Measurements from ENCODE around the gene PNCK.

PNCK gene

GRCh38 chrX:153626863-153627674 is 46.5 kb downstream of the PNCK start:
- no peak for DNase-seq (ENCODE audit: low spot score)

- DNase-seq (ENCODE audit: low spot score), result no peak
Observed at GRCh38 chrX:153626025-153626633, 47.5 kb downstream of the PNCK start.

DNA sequence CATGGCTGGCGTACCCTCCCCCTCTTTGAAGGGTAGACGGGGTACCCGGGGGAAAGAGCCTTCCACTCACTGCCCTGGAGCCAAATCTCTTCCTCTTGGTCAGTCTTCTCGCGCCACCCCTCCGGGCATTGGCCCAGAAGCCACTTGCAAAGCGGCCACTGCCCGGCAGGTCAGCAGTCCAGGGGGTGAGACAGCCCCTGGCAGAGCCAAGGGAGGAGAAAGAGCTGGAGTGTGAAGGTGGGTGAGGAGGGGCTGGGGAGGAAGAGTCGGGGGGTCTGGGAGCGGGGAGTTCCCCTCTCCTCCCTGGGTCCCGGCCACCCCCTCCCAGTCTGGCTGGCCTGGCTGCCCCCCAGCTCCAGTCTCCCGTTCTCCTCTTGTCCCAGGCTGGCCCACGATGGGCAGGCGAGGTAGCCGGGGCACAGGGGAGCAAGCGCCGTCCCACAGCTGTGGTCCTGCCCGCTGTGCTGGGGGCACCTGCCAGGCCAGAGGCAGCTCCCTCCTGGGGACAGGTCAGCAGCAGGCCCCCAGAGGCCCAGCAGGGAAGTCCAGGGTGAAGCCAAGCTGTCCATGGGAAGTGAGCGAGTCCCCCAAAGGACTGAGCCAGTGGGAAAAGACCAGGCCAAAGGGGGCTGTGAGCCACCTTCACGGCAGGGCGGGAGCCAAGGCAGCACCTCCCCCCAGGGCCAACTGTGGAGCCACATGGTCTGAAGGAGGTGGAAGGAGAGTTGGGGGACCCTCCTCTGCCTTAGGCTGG is 48.2 kb downstream of the PNCK start:
- no peak for DNase-seq (ENCODE audit: low spot score)

DNA sequence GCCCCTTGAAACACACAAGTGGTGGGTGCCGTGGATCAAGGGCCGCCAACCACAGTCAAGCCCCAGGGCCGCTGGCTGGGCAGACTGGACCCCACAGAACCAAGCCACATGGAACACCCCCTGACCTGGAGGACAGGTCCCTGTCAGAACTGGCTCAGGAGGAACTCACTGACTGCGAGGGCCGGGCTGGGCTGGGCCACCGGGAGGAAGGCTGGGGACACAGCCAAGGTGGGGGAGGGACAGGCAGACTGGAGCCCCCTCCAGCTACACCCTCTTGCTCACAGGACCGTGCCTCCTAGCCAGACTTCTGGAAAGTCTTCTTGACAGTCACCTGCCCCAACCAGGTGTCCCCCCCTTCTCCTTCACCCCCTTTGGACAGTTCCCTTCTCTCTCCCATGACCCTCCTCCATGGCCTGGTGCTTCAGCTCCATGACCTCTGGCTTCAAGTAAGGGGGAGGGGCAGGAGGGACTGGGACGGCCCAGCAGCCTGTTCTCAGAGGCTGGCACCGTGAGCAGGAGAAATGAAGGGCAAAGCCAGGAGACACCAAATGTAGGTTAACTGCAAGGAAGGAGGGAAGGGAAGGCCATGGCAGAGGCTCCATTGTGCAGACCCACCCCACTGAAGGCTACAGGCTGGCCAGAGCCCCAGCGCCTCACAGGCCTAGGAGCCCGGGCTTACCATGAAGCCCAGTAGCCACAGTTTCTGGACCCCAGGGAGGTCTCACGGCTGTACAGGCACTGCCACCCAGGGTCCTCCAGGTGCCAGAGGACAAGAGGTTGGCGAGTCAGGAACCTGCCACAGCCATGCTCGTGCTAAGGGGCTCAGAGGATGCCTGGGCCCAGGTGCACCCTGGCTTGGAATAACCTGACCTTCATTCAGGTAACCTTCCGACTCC is 49.2 kb downstream of the PNCK start:
- DNase-seq (ENCODE audit: low spot score), result no peak

DNA sequence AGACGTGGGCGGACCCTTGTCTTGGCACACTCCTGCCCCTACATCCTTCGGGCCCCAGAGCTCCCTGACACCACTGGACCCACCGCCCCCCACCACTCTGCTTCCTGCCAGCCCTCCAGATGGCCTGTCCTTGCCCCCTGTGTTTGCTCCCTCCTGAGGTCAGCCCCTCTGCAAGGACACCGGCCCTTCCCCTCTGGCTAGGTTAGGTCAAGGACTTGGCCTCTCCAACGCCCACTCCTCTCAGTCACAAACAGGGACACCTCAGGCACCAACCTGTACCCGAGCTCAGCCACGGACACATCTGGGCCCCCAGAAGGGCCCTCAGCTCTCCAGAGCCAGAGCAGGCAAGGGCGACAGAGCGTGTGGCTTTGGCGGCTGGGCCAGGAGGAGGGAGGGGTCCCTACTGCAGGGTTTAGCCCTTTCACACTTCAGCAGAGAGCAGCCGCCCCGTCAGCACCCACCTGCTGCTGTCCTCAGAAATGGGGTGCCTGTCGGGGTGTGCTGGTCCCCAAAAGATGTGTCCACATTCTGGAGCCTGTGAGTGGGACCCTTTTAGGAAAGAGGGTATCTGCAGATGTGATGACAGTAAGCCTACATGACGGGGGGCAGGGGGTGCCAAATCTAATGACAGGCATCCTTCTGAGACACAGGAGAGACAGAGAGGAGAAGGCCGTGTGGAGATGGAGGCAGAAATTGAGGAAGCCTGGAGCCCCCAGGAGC is 50.1 kb downstream of the PNCK start:
- DNase-seq (ENCODE audit: low spot score), result no peak

- no peak for DNase-seq (ENCODE audit: low spot score)
Observed at GRCh38 chrX:153622661-153623309, 50.8 kb downstream of the PNCK start.

- DNase-seq (ENCODE audit: low spot score), result no peak
Observed at GRCh38 chrX:153621949-153622598, 51.5 kb downstream of the PNCK start.

DNA sequence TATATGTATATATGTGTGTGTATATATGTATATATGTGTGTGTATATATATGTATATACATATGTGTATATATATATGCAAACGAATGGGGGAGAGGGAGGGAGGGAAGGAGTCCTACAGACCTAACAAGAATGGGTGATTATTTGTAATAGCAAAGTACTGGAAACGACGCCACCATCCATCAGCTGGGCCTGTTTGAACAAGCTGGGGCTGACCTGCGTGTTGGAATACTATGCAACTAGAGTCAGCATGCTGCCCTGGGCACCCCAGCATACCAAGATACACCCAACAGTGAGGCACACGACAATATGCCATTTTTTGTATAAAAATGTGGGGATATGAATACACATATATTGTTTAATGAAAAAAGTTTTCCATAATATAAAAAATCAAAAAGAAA is 53.0 kb downstream of the PNCK start:
- no peak for DNase-seq (ENCODE audit: low spot score)

Measured in ecto neural progenitor cell (in vitro differentiated cells).